HEK293 (cell line): ENCODE data around the gene MAML3.

ENCODE experiments used
- CTCF ChIA-PET: fragments of 350-600 bp; formaldehyde crosslinking; extraction: SDS; loops from one replicate; lab custom pipeline; 2021; ENCODE audit warnings: antibody characterized with exemption; lab: Yijun Ruan, JAX
- POLR2A ChIA-PET: fragments of 300-600 bp; formaldehyde crosslinking; extraction: SDS; loops from one replicate; lab custom pipeline; 2020; ENCODE audit warnings: antibody characterized with exemption, inconsistent platforms; lab: Yijun Ruan, JAX
- H3K27ac ChIP-seq: fragments of 200-500 bp; sonication (Bioruptor generic); 2 replicates; pipeline ENCODE4 v1.5.1; 2014; ENCODE audit warnings: low read depth, low read length, control low read depth, inconsistent platforms; ENCODE audit errors: extremely low read depth
- H3K36me3 ChIP-seq, 2 experiments: fragments of 200-500 bp in 1 of 2; sonication (Bioruptor generic) in 1 of 2; 1 replicate in 1 of 2; 2 replicates in 1 of 2; pipeline ENCODE4 v1.5.1; 2014 to 2017; ENCODE audit warnings: inconsistent platforms in 2 of 2, low read length in 2 of 2; ENCODE audit not compliant: control insufficient read depth in 2 of 2, insufficient read depth in 1 of 2
- H3K4me1 ChIP-seq: fragments of 200-500 bp; sonication (Bioruptor generic); 2 replicates; pipeline ENCODE4 v1.5.1; 2014; ENCODE audit warnings: mild to moderate bottlenecking, low read length, inconsistent platforms; ENCODE audit not compliant: control insufficient read depth, insufficient read depth
- H3K4me3 ChIP-seq: 2 replicates; pipeline ENCODE4 v1.5.1; 2011; ENCODE audit warnings: low read depth, mild to moderate bottlenecking, control low read depth, low read length, moderate library complexity
- H3K9me3 ChIP-seq: fragments of 200-500 bp; sonication (Bioruptor generic); 2 replicates; pipeline ENCODE4 v1.5.1; 2014; ENCODE audit warnings: low read depth, low read length, inconsistent platforms; ENCODE audit not compliant: control insufficient read depth, insufficient read depth
- ATF2 ChIP-seq: fragments of 450-650 bp; formaldehyde crosslinking; IDR thresholded peaks from 2 replicates; pipeline ENCODE4 v1.5.1; 2016; ENCODE audit warnings: missing biosample characterization, missing genetic modification characterization, low read depth
- EGR2 ChIP-seq: fragments of 450-650 bp; formaldehyde crosslinking; IDR thresholded peaks from 2 replicates; pipeline ENCODE4 v1.5.1; 2016; ENCODE audit warnings: low read depth, missing biosample characterization, missing genetic modification characterization
- GFI1B ChIP-seq: fragments of 450-650 bp; formaldehyde crosslinking; IDR thresholded peaks from 2 replicates; pipeline ENCODE4 v1.5.1; 2016; ENCODE audit warnings: missing biosample characterization, missing genetic modification characterization
- KLF10 ChIP-seq: fragments of 450-650 bp; IDR thresholded peaks from 2 replicates; pipeline ENCODE4 v1.5.1; 2018; ENCODE audit warnings: missing biosample characterization, mild to moderate bottlenecking, missing genetic modification characterization
- KLF9 ChIP-seq: fragments of 450-650 bp; formaldehyde crosslinking; IDR thresholded peaks from 2 replicates; pipeline ENCODE4 v1.5.1; 2016; ENCODE audit warnings: missing biosample characterization, missing genetic modification characterization, low read depth
- RBAK ChIP-seq: fragments of 450-650 bp; formaldehyde crosslinking; IDR thresholded peaks from 2 replicates; pipeline ENCODE4 v1.5.1; 2016; ENCODE audit warnings: missing biosample characterization, missing genetic modification characterization
- REPIN1 ChIP-seq: fragments of 450-650 bp; formaldehyde crosslinking; IDR thresholded peaks from 2 replicates; pipeline ENCODE4 v1.5.1; 2017; ENCODE audit warnings: missing biosample characterization, missing genetic modification characterization, low read depth
- SP7 ChIP-seq: fragments of 450-650 bp; formaldehyde crosslinking; IDR thresholded peaks from 2 replicates; pipeline ENCODE4 v1.5.1; 2016; ENCODE audit warnings: missing biosample characterization, missing genetic modification characterization
- TRIM28 ChIP-seq: IDR thresholded peaks from 2 replicates; pipeline ENCODE4 v1.6.1; 2011; ENCODE audit warnings: low read length, control low read depth, borderline replicate concordance
- ZBTB1 ChIP-seq: fragments of 450-650 bp; formaldehyde crosslinking; IDR thresholded peaks from 2 replicates; pipeline ENCODE4 v1.5.1; 2016; ENCODE audit warnings: missing biosample characterization, missing genetic modification characterization
- ZBTB17 ChIP-seq: fragments of 450-650 bp; formaldehyde crosslinking; IDR thresholded peaks from 2 replicates; pipeline ENCODE4 v1.5.1; 2016; ENCODE audit warnings: missing biosample characterization, missing genetic modification characterization
- ZEB2 ChIP-seq: fragments of 450-650 bp; formaldehyde crosslinking; IDR thresholded peaks from 2 replicates; pipeline ENCODE4 v1.5.1; 2016; ENCODE audit warnings: missing biosample characterization, missing genetic modification characterization
- ZFHX2 ChIP-seq: fragments of 450-650 bp; formaldehyde crosslinking; conservative IDR thresholded peaks from 2 replicates; pipeline ENCODE4 v1.5.1; 2016; ENCODE audit warnings: missing biosample characterization, missing genetic modification characterization
- ZNF138 ChIP-seq: fragments of 450-650 bp; formaldehyde crosslinking; IDR thresholded peaks from 2 replicates; pipeline ENCODE4 v1.5.1; 2016; ENCODE audit warnings: missing biosample characterization, missing genetic modification characterization, borderline replicate concordance
- ZNF211 ChIP-seq: fragments of 450-650 bp; formaldehyde crosslinking; IDR thresholded peaks from 2 replicates; pipeline ENCODE4 v1.5.1; 2016; ENCODE audit warnings: low read depth, missing biosample characterization, missing genetic modification characterization
- ZNF335 ChIP-seq: fragments of 450-650 bp; formaldehyde crosslinking; conservative IDR thresholded peaks from 2 replicates; pipeline ENCODE4 v1.5.1; 2016; ENCODE audit warnings: missing biosample characterization, missing genetic modification characterization
- ZNF433 ChIP-seq: fragments of 450-650 bp; formaldehyde crosslinking; IDR thresholded peaks from 2 replicates; pipeline ENCODE4 v1.5.1; 2016; ENCODE audit warnings: missing biosample characterization, missing genetic modification characterization, low read depth
- ZNF596 ChIP-seq: fragments of 450-650 bp; IDR thresholded peaks from 2 replicates; pipeline ENCODE4 v1.5.0; 2018; ENCODE audit warnings: missing biosample characterization, mild to moderate bottlenecking, missing genetic modification characterization, moderate library complexity
- ZNF600 ChIP-seq: fragments of 450-650 bp; formaldehyde crosslinking; IDR thresholded peaks from 2 replicates; pipeline ENCODE4 v1.5.1; 2016; ENCODE audit warnings: missing biosample characterization, missing genetic modification characterization
- ZNF654 ChIP-seq: fragments of 450-650 bp; formaldehyde crosslinking; IDR thresholded peaks from 2 replicates; pipeline ENCODE4 v1.5.1; 2016; ENCODE audit warnings: low read depth, missing biosample characterization, missing genetic modification characterization
- ZNF660 ChIP-seq: fragments of 450-650 bp; IDR thresholded peaks from 2 replicates; pipeline ENCODE4 v1.5.1; 2018; ENCODE audit warnings: missing biosample characterization, mild to moderate bottlenecking, missing genetic modification characterization
- ZNF707 ChIP-seq: fragments of 450-650 bp; formaldehyde crosslinking; IDR thresholded peaks from 2 replicates; pipeline ENCODE4 v1.5.1; 2016; ENCODE audit warnings: missing biosample characterization, missing genetic modification characterization
- ZNF843 ChIP-seq: fragments of 450-650 bp; formaldehyde crosslinking; IDR thresholded peaks from 2 replicates; pipeline ENCODE4 v1.5.1; 2016; ENCODE audit warnings: missing biosample characterization, missing genetic modification characterization
- TF ChIP-seq, protein P1 (sequence below): fragments of 450-650 bp; formaldehyde crosslinking; IDR thresholded peaks from 2 replicates; pipeline ENCODE4 v1.5.1; 2016; ENCODE audit warnings: missing biosample characterization, missing genetic modification characterization
- TF ChIP-seq, protein P2 (sequence below): fragments of 450-650 bp; formaldehyde crosslinking; IDR thresholded peaks from 2 replicates; pipeline ENCODE4 v1.5.1; 2017; ENCODE audit warnings: missing biosample characterization, missing genetic modification characterization
- TF ChIP-seq, protein P3 (sequence below): fragments of 450-650 bp; formaldehyde crosslinking; IDR thresholded peaks from 2 replicates; pipeline ENCODE4 v1.5.1; 2016; ENCODE audit warnings: missing biosample characterization, missing genetic modification characterization, borderline replicate concordance
- TF ChIP-seq, protein P4 (sequence below): fragments of 450-650 bp; formaldehyde crosslinking; IDR thresholded peaks from 2 replicates; pipeline ENCODE4 v1.5.1; 2016; ENCODE audit warnings: missing biosample characterization, missing genetic modification characterization

MAML3 gene

DNA sequence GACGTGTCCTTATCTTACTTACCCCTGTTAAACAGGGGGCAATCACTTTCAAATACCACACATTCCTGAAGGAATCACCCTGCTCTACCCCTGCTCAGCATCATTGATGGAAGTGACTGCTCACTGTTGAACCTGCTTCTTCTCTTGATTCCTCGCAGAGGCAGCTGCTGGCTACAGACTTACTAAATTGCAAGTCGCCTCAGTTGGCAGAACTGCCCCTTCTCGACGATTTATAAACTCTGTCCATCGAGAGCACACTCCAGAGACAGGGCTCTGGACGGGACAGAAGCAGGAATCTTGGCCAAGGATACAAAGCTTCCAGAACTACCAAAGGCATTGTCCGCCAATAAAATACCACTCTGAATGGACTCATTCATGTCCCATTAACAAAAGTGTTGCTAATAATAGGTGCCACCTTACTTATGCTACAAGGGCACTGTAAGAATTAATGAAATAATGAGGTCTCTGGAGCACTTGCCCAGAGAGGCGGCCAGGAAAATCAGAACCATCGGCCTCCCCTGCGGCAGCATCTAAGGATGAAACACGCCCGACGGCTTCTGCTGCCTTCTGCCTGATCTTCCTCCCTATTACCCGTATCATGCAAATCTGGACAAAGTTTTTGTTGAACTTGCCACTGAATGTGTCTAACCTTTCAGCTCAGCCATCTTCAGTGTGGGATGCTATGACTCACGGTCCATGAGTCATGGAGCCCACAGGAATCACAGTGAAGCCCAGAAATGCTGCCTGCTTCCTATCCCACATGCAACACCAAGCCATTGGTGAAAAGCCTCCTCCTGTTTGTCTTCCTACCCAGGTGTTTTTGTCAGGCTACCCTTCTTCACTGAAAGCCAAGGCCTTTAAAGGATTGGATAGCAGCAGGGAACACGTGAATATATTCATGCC is 164.9 kb downstream of the MAML3 start:
- no peaks in the 10 kb centered on the region for H3K36me3 ChIP-seq
- no peak overlapping the region for H3K4me3 ChIP-seq
- H3K4me1 ChIP-seq, result no peaks in the 10 kb centered on the region
- H3K27ac ChIP-seq, result no peak overlapping the region
- TF ChIP-seq, protein P1, sequence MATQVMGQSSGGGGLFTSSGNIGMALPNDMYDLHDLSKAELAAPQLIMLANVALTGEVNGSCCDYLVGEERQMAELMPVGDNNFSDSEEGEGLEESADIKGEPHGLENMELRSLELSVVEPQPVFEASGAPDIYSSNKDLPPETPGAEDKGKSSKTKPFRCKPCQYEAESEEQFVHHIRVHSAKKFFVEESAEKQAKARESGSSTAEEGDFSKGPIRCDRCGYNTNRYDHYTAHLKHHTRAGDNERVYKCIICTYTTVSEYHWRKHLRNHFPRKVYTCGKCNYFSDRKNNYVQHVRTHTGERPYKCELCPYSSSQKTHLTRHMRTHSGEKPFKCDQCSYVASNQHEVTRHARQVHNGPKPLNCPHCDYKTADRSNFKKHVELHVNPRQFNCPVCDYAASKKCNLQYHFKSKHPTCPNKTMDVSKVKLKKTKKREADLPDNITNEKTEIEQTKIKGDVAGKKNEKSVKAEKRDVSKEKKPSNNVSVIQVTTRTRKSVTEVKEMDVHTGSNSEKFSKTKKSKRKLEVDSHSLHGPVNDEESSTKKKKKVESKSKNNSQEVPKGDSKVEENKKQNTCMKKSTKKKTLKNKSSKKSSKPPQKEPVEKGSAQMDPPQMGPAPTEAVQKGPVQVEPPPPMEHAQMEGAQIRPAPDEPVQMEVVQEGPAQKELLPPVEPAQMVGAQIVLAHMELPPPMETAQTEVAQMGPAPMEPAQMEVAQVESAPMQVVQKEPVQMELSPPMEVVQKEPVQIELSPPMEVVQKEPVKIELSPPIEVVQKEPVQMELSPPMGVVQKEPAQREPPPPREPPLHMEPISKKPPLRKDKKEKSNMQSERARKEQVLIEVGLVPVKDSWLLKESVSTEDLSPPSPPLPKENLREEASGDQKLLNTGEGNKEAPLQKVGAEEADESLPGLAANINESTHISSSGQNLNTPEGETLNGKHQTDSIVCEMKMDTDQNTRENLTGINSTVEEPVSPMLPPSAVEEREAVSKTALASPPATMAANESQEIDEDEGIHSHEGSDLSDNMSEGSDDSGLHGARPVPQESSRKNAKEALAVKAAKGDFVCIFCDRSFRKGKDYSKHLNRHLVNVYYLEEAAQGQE (tag by site-specific recombination), result no peak
- TF ChIP-seq ZNF138 (no peak), RBAK (tag by site-specific recombination) (no peak), ZNF596 (tag by site-specific recombination) (no peak), KLF10 (no peak), ZNF211 (tag by site-specific recombination) (no peak), REPIN1 (no peak), KLF9 (tag by site-specific recombination) (no peak), ZNF707 (tag by site-specific recombination) (no peak), ZNF433 (tag by site-specific recombination) (no peak), ZNF660 (tag by site-specific recombination) (0 out of 2 replicates have a peak, but pooled peaks have one; percentile 22), TRIM28 (no peak), ZBTB17 (tag by site-specific recombination) (no peak), SP7 (tag by site-specific recombination) (peak; percentile 25; the same call in 1 of the 2 replicates), ZEB2 (tag by site-specific recombination) (0 out of 2 replicates have a peak, but pooled peaks have one; percentile 17), ZNF335 (tag by site-specific recombination) (0 out of 2 replicates have a peak, but pooled peaks have one; percentile 28), ZNF600 (tag by site-specific recombination) (0 out of 2 replicates have a peak, but pooled peaks have one; percentile 41), ZBTB1 (tag by site-specific recombination) (no peak), ZNF843 (no peak), EGR2 (tag by site-specific recombination) (peak; percentile 34; the same call in 1 of the 2 replicates), ZFHX2 (tag by site-specific recombination) (peak; percentile 72)
- TF ChIP-seq, protein P2, sequence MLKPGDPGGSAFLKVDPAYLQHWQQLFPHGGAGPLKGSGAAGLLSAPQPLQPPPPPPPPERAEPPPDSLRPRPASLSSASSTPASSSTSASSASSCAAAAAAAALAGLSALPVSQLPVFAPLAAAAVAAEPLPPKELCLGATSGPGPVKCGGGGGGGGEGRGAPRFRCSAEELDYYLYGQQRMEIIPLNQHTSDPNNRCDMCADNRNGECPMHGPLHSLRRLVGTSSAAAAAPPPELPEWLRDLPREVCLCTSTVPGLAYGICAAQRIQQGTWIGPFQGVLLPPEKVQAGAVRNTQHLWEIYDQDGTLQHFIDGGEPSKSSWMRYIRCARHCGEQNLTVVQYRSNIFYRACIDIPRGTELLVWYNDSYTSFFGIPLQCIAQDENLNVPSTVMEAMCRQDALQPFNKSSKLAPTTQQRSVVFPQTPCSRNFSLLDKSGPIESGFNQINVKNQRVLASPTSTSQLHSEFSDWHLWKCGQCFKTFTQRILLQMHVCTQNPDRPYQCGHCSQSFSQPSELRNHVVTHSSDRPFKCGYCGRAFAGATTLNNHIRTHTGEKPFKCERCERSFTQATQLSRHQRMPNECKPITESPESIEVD (tag by site-specific recombination), result no peak
- CTCF ChIA-PET, result no interaction called here
- POLR2A ChIA-PET, result no interaction called here
- no peaks in the 10 kb centered on the region for H3K9me3 ChIP-seq

- Histone ChIP-seq H3K4me1 (no peaks in the 10 kb centered on the region), H3K9me3 (no peaks in the 10 kb centered on the region), H3K36me3 (no peaks in the 10 kb centered on the region), H3K27ac (no peak overlapping the region), H3K4me3 (no peak overlapping the region)
- ChIA-PET CTCF (no interaction called here), POLR2A (no interaction called here)
- TF ChIP-seq, protein P3, sequence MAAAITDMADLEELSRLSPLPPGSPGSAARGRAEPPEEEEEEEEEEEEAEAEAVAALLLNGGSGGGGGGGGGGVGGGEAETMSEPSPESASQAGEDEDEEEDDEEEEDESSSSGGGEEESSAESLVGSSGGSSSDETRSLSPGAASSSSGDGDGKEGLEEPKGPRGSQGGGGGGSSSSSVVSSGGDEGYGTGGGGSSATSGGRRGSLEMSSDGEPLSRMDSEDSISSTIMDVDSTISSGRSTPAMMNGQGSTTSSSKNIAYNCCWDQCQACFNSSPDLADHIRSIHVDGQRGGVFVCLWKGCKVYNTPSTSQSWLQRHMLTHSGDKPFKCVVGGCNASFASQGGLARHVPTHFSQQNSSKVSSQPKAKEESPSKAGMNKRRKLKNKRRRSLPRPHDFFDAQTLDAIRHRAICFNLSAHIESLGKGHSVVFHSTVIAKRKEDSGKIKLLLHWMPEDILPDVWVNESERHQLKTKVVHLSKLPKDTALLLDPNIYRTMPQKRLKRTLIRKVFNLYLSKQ (tag by site-specific recombination), result no peak
- TF ChIP-seq ATF2 (no peak), GFI1B (tag by site-specific recombination) (no peak), ZNF654 (tag by site-specific recombination) (no peak)
- TF ChIP-seq, protein P4, sequence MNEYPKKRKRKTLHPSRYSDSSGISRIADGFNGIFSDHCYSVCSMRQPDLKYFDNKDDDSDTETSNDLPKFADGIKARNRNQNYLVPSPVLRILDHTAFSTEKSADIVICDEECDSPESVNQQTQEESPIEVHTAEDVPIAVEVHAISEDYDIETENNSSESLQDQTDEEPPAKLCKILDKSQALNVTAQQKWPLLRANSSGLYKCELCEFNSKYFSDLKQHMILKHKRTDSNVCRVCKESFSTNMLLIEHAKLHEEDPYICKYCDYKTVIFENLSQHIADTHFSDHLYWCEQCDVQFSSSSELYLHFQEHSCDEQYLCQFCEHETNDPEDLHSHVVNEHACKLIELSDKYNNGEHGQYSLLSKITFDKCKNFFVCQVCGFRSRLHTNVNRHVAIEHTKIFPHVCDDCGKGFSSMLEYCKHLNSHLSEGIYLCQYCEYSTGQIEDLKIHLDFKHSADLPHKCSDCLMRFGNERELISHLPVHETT (tag by site-specific recombination), result no peak
Observed at GRCh38 chr4:139987502-139987850, 166.5 kb downstream of the MAML3 start.
